WTC11 (cell line): ENCODE data around the gene FGF11. TPM values are rescaled to one million over a fixed set of nuclear protein-coding genes. Genes with fewer than 3 reads are reported as not detected.
A peak's percentile ranks its signal among the peaks of the same experiment; 100 is the strongest.

Experiments used
- ATAC-seq: fragments of 200-7000 bp; cut with Tn5 transposase; 2 replicates; pipeline ENCODE4 v1.10.0; 2021; ENCODE audit warnings: mild to moderate bottlenecking, moderate library complexity
- CTCF ChIA-PET: fragments of 300-600 bp; sonication (Branson Sonifier 250); formaldehyde crosslinking; loops from one replicate; lab custom pipeline; 2021; ENCODE audit warnings: antibody characterized with exemption; lab: Charles Lee
- POLR2A ChIA-PET: fragments of 350-600 bp; sonication (Branson Sonifier 250); formaldehyde crosslinking; loops from one replicate; lab custom pipeline; 2021; ENCODE audit warnings: antibody characterized with exemption; lab: Charles Lee
- DNase-seq: peaks from one replicate; pipeline ENCODE4 v3.0.0; 2021; ENCODE audit warnings: low spot score
- H3K27ac Mint-ChIP-seq: 2 replicates; pipeline ENCODE4 v1.8.0; 2021; ENCODE audit warnings: mixed read lengths
- H3K27me3 Mint-ChIP-seq: 2 replicates; pipeline ENCODE4 v1.8.0; 2021; ENCODE audit warnings: low read depth, mild to moderate bottlenecking, moderate library complexity, mixed read lengths
- H3K36me3 Mint-ChIP-seq: 2 replicates; pipeline ENCODE4 v1.8.0; 2021; ENCODE audit warnings: mixed read lengths
- H3K4me1 Mint-ChIP-seq: 2 replicates; pipeline ENCODE4 v1.8.0; 2022; ENCODE audit warnings: mixed read lengths
- H3K4me3 Mint-ChIP-seq: 2 replicates; pipeline ENCODE4 v1.8.0; 2021; ENCODE audit warnings: mild to moderate bottlenecking, moderate library complexity, mixed read lengths
- H3K9me3 Mint-ChIP-seq: 2 replicates; pipeline ENCODE4 v1.8.0; 2021; ENCODE audit warnings: mixed read lengths
- IRF2 ChIP-seq: sonication (generic); formaldehyde crosslinking; IDR thresholded peaks from 2 replicates; pipeline ENCODE4 v1.8.0; 2022; ENCODE audit warnings: low read depth, missing genetic modification reagents, borderline replicate concordance
- NFATC4 ChIP-seq: fragments of 250-450 bp; sonication (Bioruptor Pico); IDR thresholded peaks from 2 replicates; pipeline ENCODE4 v1.9.0; 2021; ENCODE audit warnings: mild to moderate bottlenecking
- SP1 ChIP-seq: sonication (generic); formaldehyde crosslinking; conservative IDR thresholded peaks from 2 replicates; pipeline ENCODE4 v1.8.1; 2022; ENCODE audit warnings: missing genetic modification reagents
- TP53 ChIP-seq: sonication (generic); formaldehyde crosslinking; IDR thresholded peaks from 2 replicates; pipeline ENCODE4 v1.8.1; 2023; ENCODE audit warnings: mild to moderate bottlenecking, missing genetic modification reagents
- ZNF317 ChIP-seq: sonication (generic); formaldehyde crosslinking; IDR thresholded peaks from 2 replicates; pipeline ENCODE4 v1.8.1; 2023; ENCODE audit warnings: low read depth, mild to moderate bottlenecking, moderate library complexity, missing genetic modification reagents, borderline replicate concordance
- total RNA-seq: library from RNA; stranded (reverse); gene quantifications from 3 replicates; pipeline ENCODE4 v1.2.3, GENCODE V29; 2021
- TF ChIP-seq, protein P1 (sequence below): sonication (generic); formaldehyde crosslinking; IDR thresholded peaks from 2 replicates; pipeline ENCODE4 v1.8.1; 2022; ENCODE audit warnings: low read depth, mild to moderate bottlenecking, moderate library complexity, missing genetic modification reagents, borderline replicate concordance
- TF ChIP-seq, protein P2 (sequence below): sonication (generic); formaldehyde crosslinking; IDR thresholded peaks from 2 replicates; pipeline ENCODE4 v1.8.0; 2023; ENCODE audit warnings: mild to moderate bottlenecking, missing genetic modification reagents
- TF ChIP-seq, protein P3 (sequence below): sonication (generic); formaldehyde crosslinking; IDR thresholded peaks from 2 replicates; pipeline ENCODE4 v1.8.0; 2022; ENCODE audit warnings: missing genetic modification reagents
- TF ChIP-seq, protein P4 (sequence below): sonication (generic); formaldehyde crosslinking; IDR thresholded peaks from 2 replicates; pipeline ENCODE4 v1.8.1; 2023; ENCODE audit warnings: mild to moderate bottlenecking, missing genetic modification reagents, moderate library complexity
- TF ChIP-seq, protein P5 (sequence below): fragments of 250-450 bp; sonication (Bioruptor Pico); IDR thresholded peaks from 2 replicates; pipeline ENCODE4 v1.9.0; 2021; ENCODE audit warnings: mild to moderate bottlenecking
- TF ChIP-seq, protein P6 (sequence below): sonication (generic); formaldehyde crosslinking; IDR thresholded peaks from 2 replicates; pipeline ENCODE4 v1.8.1; 2023; ENCODE audit warnings: mild to moderate bottlenecking, missing genetic modification reagents, moderate library complexity
- TF ChIP-seq, protein P7 (sequence below): sonication (generic); formaldehyde crosslinking; IDR thresholded peaks from 2 replicates; pipeline ENCODE4 v1.8.1; 2022; ENCODE audit warnings: low read depth, missing genetic modification reagents, borderline replicate concordance

Gene FGF11
- total RNA-seq, 1 experiment from 2014 or later: 19.8 TPM

DNA sequence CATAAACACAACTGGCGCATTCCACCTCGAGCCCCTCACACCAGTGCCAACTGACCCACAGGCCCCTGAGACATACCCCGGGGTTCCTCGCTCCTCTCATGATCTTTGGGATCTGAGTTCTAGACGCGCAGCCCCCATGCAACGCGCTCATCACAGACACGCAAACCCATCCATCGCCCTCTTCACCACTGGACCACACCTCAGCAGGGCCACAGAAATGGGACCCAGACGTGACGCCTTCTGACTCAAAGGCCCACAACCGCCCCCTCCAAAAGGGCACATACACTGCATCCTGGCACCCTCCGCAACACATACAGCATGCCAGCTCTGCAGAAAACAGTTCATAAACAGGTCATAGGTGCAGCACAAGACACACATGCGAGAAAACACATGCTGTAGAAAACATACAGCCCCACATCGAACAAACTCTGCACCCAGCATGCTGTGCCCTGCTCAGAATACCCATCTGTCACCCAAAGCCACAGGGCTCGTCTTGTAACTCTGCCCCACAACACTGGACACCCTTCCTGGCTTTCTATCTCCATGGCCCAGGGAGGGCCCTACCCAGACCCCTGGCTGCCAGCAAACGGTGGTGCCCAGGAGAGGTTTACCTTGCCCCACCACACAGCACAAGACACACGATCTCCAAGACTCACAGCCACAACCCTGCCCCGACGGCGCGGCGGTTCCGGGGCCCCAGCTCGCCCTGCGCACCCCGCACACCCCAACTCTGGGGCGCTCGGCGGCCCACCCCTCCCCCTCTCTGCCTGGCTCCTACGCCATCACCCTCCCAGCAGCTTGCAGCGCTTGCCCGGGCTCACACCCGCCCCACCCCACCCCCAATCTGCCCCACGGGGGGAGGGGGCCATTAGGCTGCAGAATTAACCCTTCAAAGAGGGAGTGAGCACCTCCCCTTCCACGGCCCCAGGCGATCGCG lies 39.2 kb downstream of the FGF11 start:
- H3K4me1 Mint-ChIP-seq: peaks cover 55% of the 10 kb centered on the region
- CTCF ChIA-PET: interaction anchor here (1.0 to 5.3 kb wide), 7 partner anchors 11 to 82 kb away, joined by 3 to 27 read pairs (median 5); partner anchors contain the start of genes FGF11 and TMEM102
- ATAC-seq: peak; percentile 17
- H3K9me3 Mint-ChIP-seq: no peaks in the 10 kb centered on the region
- no peaks in the 10 kb centered on the region for H3K36me3 Mint-ChIP-seq
- H3K27me3 Mint-ChIP-seq: no peaks in the 10 kb centered on the region
- peak; percentile 51 for DNase-seq
- H3K4me3 Mint-ChIP-seq: peak overlapping the region; percentile 80
- POLR2A ChIA-PET: interaction anchor here (0.6 to 2.6 kb wide), 7 partner anchors 33 to 414 kb away, joined by 3 to 13 read pairs (median 5); partner anchors contain the start of gene CHRNB1
- H3K27ac Mint-ChIP-seq: peak overlapping the region; percentile 66
- TF ChIP-seq, protein P1, sequence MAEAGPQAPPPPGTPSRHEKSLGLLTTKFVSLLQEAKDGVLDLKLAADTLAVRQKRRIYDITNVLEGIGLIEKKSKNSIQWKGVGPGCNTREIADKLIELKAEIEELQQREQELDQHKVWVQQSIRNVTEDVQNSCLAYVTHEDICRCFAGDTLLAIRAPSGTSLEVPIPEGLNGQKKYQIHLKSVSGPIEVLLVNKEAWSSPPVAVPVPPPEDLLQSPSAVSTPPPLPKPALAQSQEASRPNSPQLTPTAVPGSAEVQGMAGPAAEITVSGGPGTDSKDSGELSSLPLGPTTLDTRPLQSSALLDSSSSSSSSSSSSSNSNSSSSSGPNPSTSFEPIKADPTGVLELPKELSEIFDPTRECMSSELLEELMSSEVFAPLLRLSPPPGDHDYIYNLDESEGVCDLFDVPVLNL (CRISPR knock-in tag): 0 out of 2 replicates have a peak, but pooled peaks have one; percentile 4
- TF ChIP-seq ZNF317 (CRISPR knock-in tag) (no peak), NFATC4 (CRISPR knock-in tag) (no peak), TP53 (CRISPR knock-in tag) (no peak)
- TF ChIP-seq, protein P2, sequence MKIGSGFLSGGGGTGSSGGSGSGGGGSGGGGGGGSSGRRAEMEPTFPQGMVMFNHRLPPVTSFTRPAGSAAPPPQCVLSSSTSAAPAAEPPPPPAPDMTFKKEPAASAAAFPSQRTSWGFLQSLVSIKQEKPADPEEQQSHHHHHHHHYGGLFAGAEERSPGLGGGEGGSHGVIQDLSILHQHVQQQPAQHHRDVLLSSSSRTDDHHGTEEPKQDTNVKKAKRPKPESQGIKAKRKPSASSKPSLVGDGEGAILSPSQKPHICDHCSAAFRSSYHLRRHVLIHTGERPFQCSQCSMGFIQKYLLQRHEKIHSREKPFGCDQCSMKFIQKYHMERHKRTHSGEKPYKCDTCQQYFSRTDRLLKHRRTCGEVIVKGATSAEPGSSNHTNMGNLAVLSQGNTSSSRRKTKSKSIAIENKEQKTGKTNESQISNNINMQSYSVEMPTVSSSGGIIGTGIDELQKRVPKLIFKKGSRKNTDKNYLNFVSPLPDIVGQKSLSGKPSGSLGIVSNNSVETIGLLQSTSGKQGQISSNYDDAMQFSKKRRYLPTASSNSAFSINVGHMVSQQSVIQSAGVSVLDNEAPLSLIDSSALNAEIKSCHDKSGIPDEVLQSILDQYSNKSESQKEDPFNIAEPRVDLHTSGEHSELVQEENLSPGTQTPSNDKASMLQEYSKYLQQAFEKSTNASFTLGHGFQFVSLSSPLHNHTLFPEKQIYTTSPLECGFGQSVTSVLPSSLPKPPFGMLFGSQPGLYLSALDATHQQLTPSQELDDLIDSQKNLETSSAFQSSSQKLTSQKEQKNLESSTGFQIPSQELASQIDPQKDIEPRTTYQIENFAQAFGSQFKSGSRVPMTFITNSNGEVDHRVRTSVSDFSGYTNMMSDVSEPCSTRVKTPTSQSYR (CRISPR knock-in tag): peak; percentile 40; the same call in 1 of the 2 replicates
- TF ChIP-seq, protein P3, sequence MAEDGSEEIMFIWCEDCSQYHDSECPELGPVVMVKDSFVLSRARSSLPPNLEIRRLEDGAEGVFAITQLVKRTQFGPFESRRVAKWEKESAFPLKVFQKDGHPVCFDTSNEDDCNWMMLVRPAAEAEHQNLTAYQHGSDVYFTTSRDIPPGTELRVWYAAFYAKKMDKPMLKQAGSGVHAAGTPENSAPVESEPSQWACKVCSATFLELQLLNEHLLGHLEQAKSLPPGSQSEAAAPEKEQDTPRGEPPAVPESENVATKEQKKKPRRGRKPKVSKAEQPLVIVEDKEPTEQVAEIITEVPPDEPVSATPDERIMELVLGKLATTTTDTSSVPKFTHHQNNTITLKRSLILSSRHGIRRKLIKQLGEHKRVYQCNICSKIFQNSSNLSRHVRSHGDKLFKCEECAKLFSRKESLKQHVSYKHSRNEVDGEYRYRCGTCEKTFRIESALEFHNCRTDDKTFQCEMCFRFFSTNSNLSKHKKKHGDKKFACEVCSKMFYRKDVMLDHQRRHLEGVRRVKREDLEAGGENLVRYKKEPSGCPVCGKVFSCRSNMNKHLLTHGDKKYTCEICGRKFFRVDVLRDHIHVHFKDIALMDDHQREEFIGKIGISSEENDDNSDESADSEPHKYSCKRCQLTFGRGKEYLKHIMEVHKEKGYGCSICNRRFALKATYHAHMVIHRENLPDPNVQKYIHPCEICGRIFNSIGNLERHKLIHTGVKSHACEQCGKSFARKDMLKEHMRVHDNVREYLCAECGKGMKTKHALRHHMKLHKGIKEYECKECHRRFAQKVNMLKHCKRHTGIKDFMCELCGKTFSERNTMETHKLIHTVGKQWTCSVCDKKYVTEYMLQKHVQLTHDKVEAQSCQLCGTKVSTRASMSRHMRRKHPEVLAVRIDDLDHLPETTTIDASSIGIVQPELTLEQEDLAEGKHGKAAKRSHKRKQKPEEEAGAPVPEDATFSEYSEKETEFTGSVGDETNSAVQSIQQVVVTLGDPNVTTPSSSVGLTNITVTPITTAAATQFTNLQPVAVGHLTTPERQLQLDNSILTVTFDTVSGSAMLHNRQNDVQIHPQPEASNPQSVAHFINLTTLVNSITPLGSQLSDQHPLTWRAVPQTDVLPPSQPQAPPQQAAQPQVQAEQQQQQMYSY (CRISPR knock-in tag): no peak; the same call in 1 of the 2 replicates
- TF ChIP-seq, protein P4, sequence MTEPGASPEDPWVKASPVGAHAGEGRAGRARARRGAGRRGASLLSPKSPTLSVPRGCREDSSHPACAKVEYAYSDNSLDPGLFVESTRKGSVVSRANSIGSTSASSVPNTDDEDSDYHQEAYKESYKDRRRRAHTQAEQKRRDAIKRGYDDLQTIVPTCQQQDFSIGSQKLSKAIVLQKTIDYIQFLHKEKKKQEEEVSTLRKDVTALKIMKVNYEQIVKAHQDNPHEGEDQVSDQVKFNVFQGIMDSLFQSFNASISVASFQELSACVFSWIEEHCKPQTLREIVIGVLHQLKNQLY (CRISPR knock-in tag): no peak

DNA sequence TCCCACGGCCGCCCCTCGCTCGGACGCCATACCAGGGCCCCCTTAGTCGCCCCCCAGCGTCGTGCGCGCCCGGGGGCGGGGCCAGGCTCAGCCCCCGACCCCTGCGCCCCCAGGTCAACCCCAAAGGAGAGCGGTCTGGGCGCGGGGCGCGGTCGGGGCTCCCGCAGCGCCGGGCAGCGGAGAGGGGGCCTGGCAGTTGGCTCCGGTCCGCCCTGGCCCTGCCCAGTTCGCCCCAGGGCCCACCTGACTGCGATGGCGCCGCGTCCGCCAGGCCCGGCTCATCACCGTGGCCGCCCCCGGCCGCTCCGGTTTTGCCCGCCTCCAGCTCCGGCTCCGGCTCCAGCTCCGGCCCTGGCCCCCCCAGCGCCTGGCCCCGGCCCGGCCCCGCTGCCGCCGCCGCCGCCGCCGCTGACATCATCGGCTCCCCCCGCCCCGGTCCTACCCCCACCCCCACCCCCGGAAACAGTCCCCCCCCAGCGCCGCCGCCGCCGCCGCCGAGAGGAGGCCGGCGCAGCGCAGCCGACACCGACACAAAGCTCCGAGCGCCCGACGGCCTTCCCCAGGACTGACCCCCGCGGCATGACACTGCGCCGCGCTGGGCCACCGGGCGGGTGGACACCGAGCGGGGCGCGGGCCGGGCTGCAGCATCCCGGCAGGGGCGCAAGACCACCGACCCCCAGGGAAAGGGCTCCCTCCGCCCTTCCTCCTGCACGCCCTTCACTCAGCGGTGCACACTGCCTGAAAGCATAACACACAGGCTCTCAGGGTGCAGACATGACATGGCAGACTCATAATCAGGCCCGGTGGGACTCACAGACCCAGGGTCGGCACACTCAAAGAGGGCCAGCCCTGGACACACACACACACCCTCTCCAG lies 40.1 kb downstream of the FGF11 start, which contains the start of gene ZBTB4:
ZBTB4 (minus strand) TSS at position 419 of the 876 bp plus-strand sequence. CDS start 12,830 bp downstream, outside the sequence.
- H3K27ac Mint-ChIP-seq: peak within 1 kb of the TSS; percentile 83
- ChIA-PET POLR2A (interaction anchor here (0.5 to 2.6 kb wide), 9 partner anchors 18 to 147 kb away, joined by 3 to 13 read pairs (median 4); partner anchors contain the start of gene CHRNB1), CTCF (interaction anchor here (1.0 to 5.3 kb wide), 7 partner anchors 12 to 81 kb away, joined by 3 to 27 read pairs (median 5); partner anchors contain the start of genes FGF11, TMEM102 and TMEM256)
- no peaks in the 10 kb centered on the region for H3K9me3 Mint-ChIP-seq
- H3K4me3 Mint-ChIP-seq: peak within 1 kb of the TSS; percentile 89
- no peaks in the 10 kb centered on the region for H3K36me3 Mint-ChIP-seq
- peak; percentile 5 for ATAC-seq
- peak; percentile 56 for DNase-seq
- peaks cover 57% of the 10 kb centered on the region for H3K4me1 Mint-ChIP-seq
- no peaks in the 10 kb centered on the region for H3K27me3 Mint-ChIP-seq
- TF ChIP-seq, protein P5, sequence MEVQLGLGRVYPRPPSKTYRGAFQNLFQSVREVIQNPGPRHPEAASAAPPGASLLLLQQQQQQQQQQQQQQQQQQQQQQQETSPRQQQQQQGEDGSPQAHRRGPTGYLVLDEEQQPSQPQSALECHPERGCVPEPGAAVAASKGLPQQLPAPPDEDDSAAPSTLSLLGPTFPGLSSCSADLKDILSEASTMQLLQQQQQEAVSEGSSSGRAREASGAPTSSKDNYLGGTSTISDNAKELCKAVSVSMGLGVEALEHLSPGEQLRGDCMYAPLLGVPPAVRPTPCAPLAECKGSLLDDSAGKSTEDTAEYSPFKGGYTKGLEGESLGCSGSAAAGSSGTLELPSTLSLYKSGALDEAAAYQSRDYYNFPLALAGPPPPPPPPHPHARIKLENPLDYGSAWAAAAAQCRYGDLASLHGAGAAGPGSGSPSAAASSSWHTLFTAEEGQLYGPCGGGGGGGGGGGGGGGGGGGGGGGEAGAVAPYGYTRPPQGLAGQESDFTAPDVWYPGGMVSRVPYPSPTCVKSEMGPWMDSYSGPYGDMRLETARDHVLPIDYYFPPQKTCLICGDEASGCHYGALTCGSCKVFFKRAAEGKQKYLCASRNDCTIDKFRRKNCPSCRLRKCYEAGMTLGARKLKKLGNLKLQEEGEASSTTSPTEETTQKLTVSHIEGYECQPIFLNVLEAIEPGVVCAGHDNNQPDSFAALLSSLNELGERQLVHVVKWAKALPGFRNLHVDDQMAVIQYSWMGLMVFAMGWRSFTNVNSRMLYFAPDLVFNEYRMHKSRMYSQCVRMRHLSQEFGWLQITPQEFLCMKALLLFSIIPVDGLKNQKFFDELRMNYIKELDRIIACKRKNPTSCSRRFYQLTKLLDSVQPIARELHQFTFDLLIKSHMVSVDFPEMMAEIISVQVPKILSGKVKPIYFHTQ: no peak
- TF ChIP-seq, protein P6, sequence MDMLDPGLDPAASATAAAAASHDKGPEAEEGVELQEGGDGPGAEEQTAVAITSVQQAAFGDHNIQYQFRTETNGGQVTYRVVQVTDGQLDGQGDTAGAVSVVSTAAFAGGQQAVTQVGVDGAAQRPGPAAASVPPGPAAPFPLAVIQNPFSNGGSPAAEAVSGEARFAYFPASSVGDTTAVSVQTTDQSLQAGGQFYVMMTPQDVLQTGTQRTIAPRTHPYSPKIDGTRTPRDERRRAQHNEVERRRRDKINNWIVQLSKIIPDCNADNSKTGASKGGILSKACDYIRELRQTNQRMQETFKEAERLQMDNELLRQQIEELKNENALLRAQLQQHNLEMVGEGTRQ (CRISPR knock-in tag): peak; percentile 32; the same call in 1 of the 2 replicates
- TF ChIP-seq SP1 (CRISPR knock-in tag): 0 out of 2 replicates have a peak, but pooled peaks have one; percentile 35
- TF ChIP-seq, protein P7, sequence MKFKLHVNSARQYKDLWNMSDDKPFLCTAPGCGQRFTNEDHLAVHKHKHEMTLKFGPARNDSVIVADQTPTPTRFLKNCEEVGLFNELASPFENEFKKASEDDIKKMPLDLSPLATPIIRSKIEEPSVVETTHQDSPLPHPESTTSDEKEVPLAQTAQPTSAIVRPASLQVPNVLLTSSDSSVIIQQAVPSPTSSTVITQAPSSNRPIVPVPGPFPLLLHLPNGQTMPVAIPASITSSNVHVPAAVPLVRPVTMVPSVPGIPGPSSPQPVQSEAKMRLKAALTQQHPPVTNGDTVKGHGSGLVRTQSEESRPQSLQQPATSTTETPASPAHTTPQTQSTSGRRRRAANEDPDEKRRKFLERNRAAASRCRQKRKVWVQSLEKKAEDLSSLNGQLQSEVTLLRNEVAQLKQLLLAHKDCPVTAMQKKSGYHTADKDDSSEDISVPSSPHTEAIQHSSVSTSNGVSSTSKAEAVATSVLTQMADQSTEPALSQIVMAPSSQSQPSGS (CRISPR knock-in tag): no peak
- TF ChIP-seq IRF2 (CRISPR knock-in tag): no peak
- no peak for TF ChIP-seq ZNF317 (CRISPR knock-in tag)
